Smooth muscle cell (in vitro differentiated cells): ENCODE measurements around the gene RAMACL. TPM values are rescaled to one million over a fixed set of nuclear protein-coding genes. Genes with fewer than 3 reads are reported as not detected.

Source experiments
- DNase-seq: peaks from one replicate; lab custom pipeline; 2025; ENCODE audit not compliant: unreplicated experiment; lab: John Stamatoyannopoulos, UW
- H2AFZ ChIP-seq: fragments of 200-600 bp; sonication (generic); 2 replicates; pipeline ENCODE4 v1.6.0; 2016; ENCODE audit warnings: antibody characterized with exemption, low read depth, mild to moderate bottlenecking
- H3F3A ChIP-seq: fragments of 200-600 bp; sonication (generic); 2 replicates; pipeline ENCODE4 v1.6.0; 2017; ENCODE audit warnings: antibody characterized with exemption, low read depth
- H3K27ac ChIP-seq: fragments of 200-600 bp; sonication (generic); 2 replicates; pipeline ENCODE4 v1.5.1; 2016; ENCODE audit warnings: low read depth, mild to moderate bottlenecking
- H3K27me3 ChIP-seq: fragments of 200-600 bp; sonication (generic); 2 replicates; pipeline ENCODE4 v1.6.1; 2016; ENCODE audit warnings: low read depth, mild to moderate bottlenecking
- H3K36me3 ChIP-seq: fragments of 200-600 bp; sonication (generic); 2 replicates; pipeline ENCODE4 v1.5.1; 2016; ENCODE audit warnings: low read depth
- H3K4me1 ChIP-seq: fragments of 200-600 bp; sonication (generic); 2 replicates; pipeline ENCODE4 v1.5.1; 2016; ENCODE audit warnings: low read depth
- H3K4me2 ChIP-seq: fragments of 200-600 bp; sonication (generic); 2 replicates; pipeline ENCODE4 v1.6.0; 2016; ENCODE audit warnings: mild to moderate bottlenecking
- H3K4me3 ChIP-seq: fragments of 200-600 bp; sonication (generic); 2 replicates; pipeline ENCODE4 v1.5.1; 2016; ENCODE audit warnings: mild to moderate bottlenecking
- H3K79me2 ChIP-seq: fragments of 200-600 bp; sonication (generic); 2 replicates; pipeline ENCODE4 v1.6.0; 2016; ENCODE audit warnings: low read depth, mild to moderate bottlenecking
- H3K9ac ChIP-seq: fragments of 200-600 bp; sonication (generic); 2 replicates; pipeline ENCODE4 v1.6.0; 2016; ENCODE audit warnings: low read depth
- H3K9me3 ChIP-seq: fragments of 200-600 bp; sonication (generic); replicated peaks from 2 replicates; pipeline ENCODE4 v1.5.1; 2016; ENCODE audit warnings: low read depth
- H4K20me1 ChIP-seq: fragments of 200-600 bp; sonication (generic); 2 replicates; pipeline ENCODE4 v1.6.0; 2016; ENCODE audit warnings: low read depth
- CTCF ChIP-seq: fragments of 200-600 bp; sonication (generic); IDR thresholded peaks from 2 replicates; pipeline ENCODE4 v1.5.1; 2017; ENCODE audit warnings: borderline replicate concordance, mild to moderate bottlenecking, antibody characterized with exemption; ENCODE audit not compliant: insufficient read depth, poor library complexity, severe bottlenecking
- WGBS: methylation state at CpG from one replicate; pipeline ENCODE4 v1.1.7; 2016; ENCODE audit warnings: low lambda C conversion rate; 5-methylcytosine and 5-hydroxymethylcytosine counted together
- polyA plus RNA-seq: library from polyadenylated mRNA; unstranded; fragments of >200 nt; fragmentation: Nextera tagmentation; extraction: Ambion mirVana; gene quantifications from 2 replicates; pipeline ENCODE4 v1.2.1, GENCODE V29; 2016
- total RNA-seq: library from RNA; depleted of rRNA; stranded (reverse); fragments of >200 nt; gene quantifications from 2 replicates; pipeline ENCODE4 v1.2.3, GENCODE V29; 2014

Gene RAMACL
- total and polyA plus RNA-seq, 2 experiments from 2014 or later = 0.13 to 0.14 TPM

DNA sequence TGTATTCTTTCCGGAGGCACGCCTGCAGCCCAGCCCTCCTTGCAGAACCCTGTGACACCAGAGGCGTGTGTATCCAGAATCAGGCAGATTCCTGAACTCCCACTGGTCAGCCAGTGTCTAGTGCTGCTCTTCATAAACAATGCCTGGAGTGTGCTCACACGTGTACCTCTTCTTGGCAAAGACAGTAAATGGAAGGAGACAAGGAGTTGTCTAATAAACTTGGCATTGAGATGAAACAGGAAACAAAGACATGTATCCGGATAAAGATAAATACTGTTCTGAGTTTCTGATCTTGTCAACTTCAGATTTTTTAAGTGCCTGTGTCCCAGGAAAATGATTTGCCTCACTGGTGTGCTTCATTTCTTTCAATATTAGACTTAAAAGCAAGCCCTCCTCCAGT is 38.9 kb upstream of the RAMACL start:
- no peak for TF ChIP-seq CTCF
- peaks cover 7% of the 10 kb centered on the region for H3K4me1 ChIP-seq

GRCh38 chr6:166624275-166624674 is 37.8 kb upstream of the RAMACL start:
- Histone ChIP-seq H3K4me2 (no peak overlapping the region), H3K27me3 (no peaks in the 10 kb centered on the region), H3K4me3 (no peak overlapping the region), H3K27ac (no peak overlapping the region), H3K36me3 (no peaks in the 10 kb centered on the region), H3K9me3 (no peaks in the 10 kb centered on the region), H3K79me2 (peaks cover 3% of the 10 kb centered on the region), H3K9ac (no peak overlapping the region), H4K20me1 (no peaks in the 10 kb centered on the region), H3F3A (no peaks in the 10 kb centered on the region), H2AFZ (no peak overlapping the region), H3K4me1 (peaks cover 13% of the 10 kb centered on the region)
- DNase-seq = no peak
- whole genome bisulfite sequencing = 87% methylated on average over 4 of the region's 4 CpGs
- no peak for TF ChIP-seq CTCF

More for the DNA sequence above, 38.9 kb upstream of the RAMACL start:
- H4K20me1 ChIP-seq = no peaks in the 10 kb centered on the region
- peak overlapping the region; percentile 69 for H3K4me3 ChIP-seq
- H3F3A ChIP-seq = no peaks in the 10 kb centered on the region
- no peak overlapping the region for H3K27ac ChIP-seq
- H3K9me3 ChIP-seq = no peaks in the 10 kb centered on the region
- H2AFZ ChIP-seq = no peak overlapping the region
- no peak for DNase-seq
- peak overlapping the region; percentile 90 for H3K4me2 ChIP-seq
- 47% methylated on average over 5 of the region's 5 CpGs for WGBS
- no peak overlapping the region for H3K9ac ChIP-seq
- peaks cover 3% of the 10 kb centered on the region for H3K79me2 ChIP-seq
- H3K36me3 ChIP-seq = no peaks in the 10 kb centered on the region
- no peaks in the 10 kb centered on the region for H3K27me3 ChIP-seq

GRCh38 chr6:166623318-166623717 is 36.8 kb upstream of the RAMACL start:
- Histone ChIP-seq H3K27me3 (no peaks in the 10 kb centered on the region), H4K20me1 (no peaks in the 10 kb centered on the region), H3K9ac (no peak overlapping the region), H3K4me1 (peaks cover 9% of the 10 kb centered on the region), H2AFZ (no peak overlapping the region), H3F3A (no peaks in the 10 kb centered on the region), H3K27ac (no peak overlapping the region), H3K4me3 (no peak overlapping the region), H3K9me3 (no peaks in the 10 kb centered on the region), H3K36me3 (no peaks in the 10 kb centered on the region), H3K4me2 (no peak overlapping the region), H3K79me2 (peaks cover 3% of the 10 kb centered on the region)
- TF ChIP-seq CTCF = no peak
- DNase-seq = no peak
- 74% methylated on average over 5 of the region's 5 CpGs for WGBS

- Histone ChIP-seq H2AFZ (no peak overlapping the region), H3K4me2 (no peak overlapping the region)
Observed at GRCh38 chr6:166621114-166621540, 34.6 kb upstream of the RAMACL start.

More at GRCh38 chr6:166621114-166621540, 34.6 kb upstream of the RAMACL start:
- Histone ChIP-seq H3K36me3 (no peaks in the 10 kb centered on the region), H4K20me1 (no peaks in the 10 kb centered on the region), H3K79me2 (peaks cover 10% of the 10 kb centered on the region), H3K9me3 (no peaks in the 10 kb centered on the region), H3K4me1 (peaks cover 6% of the 10 kb centered on the region), H3K4me3 (no peak overlapping the region), H3K9ac (no peak overlapping the region), H3F3A (no peaks in the 10 kb centered on the region), H3K27me3 (no peaks in the 10 kb centered on the region), H3K27ac (no peak overlapping the region)
- TF ChIP-seq CTCF = no peak
- no peak for DNase-seq
- WGBS = 76% methylated on average over 6 of the region's 6 CpGs
